ENCODE measurements around the gene STXBP4. TPM values are rescaled to one million over a fixed set of nuclear protein-coding genes. Genes with fewer than 3 reads are reported as not detected.

The STXBP4 gene
- 12.0 TPM for total RNA-seq
- long read RNA-seq, partial matches to known transcripts, result 1 of 2 reads
- long read RNA-seq, other reads (novel, unspliced or antisense), result 1 of 2 reads

GRCh38 chr17:54968262-54968987 lies at the start of gene STXBP4, which contains the start of gene COX11:
Gene STXBP4 (plus strand): TSS chr17:54968765. CDS start chr17:54986220, 17,455 bp downstream.
Gene COX11 (minus strand): TSS chr17:54968654. CDS start chr17:54968646, 8 bp downstream.
- DNase-seq, result peak; percentile 97

DNA sequence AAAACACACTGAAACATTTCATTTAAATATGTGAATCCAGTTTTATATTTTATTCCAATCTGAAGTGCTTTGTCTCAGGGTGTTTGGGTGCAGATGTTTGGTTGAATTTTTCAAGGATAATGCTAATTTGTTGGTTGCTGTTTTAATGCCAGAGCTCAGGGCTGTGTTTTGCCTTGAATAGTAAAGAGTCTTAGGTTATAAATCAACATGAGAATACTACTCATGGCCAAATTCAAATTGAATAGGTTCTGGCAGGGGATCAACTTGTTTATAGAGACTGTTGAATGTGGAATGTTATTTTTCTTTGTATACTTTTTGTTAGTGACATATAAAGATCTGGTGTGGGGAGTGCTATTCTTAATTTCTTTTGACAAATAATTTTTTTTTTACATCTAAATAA lies 49.1 kb upstream of the STXBP4 start:
- DNase-seq (no peak), ATAC-seq (no peak)
- peaks cover 32% of the 10 kb centered on the region for H3K36me3 ChIP-seq
- no peaks in the 10 kb centered on the region for H3K27me3 ChIP-seq
- H3K27ac ChIP-seq, result no peak overlapping the region
- TF ChIP-seq, protein P1, sequence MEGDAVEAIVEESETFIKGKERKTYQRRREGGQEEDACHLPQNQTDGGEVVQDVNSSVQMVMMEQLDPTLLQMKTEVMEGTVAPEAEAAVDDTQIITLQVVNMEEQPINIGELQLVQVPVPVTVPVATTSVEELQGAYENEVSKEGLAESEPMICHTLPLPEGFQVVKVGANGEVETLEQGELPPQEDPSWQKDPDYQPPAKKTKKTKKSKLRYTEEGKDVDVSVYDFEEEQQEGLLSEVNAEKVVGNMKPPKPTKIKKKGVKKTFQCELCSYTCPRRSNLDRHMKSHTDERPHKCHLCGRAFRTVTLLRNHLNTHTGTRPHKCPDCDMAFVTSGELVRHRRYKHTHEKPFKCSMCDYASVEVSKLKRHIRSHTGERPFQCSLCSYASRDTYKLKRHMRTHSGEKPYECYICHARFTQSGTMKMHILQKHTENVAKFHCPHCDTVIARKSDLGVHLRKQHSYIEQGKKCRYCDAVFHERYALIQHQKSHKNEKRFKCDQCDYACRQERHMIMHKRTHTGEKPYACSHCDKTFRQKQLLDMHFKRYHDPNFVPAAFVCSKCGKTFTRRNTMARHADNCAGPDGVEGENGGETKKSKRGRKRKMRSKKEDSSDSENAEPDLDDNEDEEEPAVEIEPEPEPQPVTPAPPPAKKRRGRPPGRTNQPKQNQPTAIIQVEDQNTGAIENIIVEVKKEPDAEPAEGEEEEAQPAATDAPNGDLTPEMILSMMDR (IDR thresholded peaks at IDR 0.05), result no peak
- no peaks in the 10 kb centered on the region for H3K4me1 ChIP-seq
- intact Hi-C loops (cut with DNase I), result no loop called here
- H3K9me3 ChIP-seq, result no peaks in the 10 kb centered on the region
- H3K4me3 ChIP-seq, result no peak overlapping the region

More at GRCh38 chr17:54968262-54968987, at the start of gene STXBP4, which contains the start of gene COX11:
- Histone ChIP-seq H3K36me3 (peaks cover 12% of the 10 kb centered on the region), H3K9me3 (no peaks in the 10 kb centered on the region), H3K27me3 (no peaks in the 10 kb centered on the region), H3K27ac (peak within 1 kb of the TSS; percentile 84), H3K4me3 (peak within 1 kb of the TSS; percentile 92), H3K4me1 (peaks cover 26% of the 10 kb centered on the region)
- ATAC-seq, result peak; percentile 97
- intact Hi-C loops (cut with DNase I), result no loop called here
- TF ChIP-seq, protein P1 (IDR thresholded peaks at IDR 0.05), result peak; percentile 48

DNA sequence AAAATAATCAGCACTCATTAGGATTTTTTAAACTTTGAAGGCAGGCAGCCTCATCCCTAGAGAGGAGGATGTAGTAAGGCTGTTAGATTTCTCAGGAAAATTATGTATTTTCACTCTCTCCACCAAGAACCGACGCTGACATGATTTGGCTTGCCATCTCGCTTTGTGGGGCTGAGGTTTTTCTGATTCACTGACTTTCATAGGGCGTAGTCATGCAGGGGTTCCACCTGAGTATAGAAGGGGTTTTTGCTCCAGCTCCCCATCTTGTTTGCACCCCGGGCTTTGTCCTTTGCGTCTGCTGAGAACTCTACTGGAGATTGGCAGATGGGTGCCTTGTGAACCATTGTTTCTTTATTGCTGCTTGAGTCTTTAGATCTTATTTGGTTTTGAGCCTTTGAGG lies 47.7 kb upstream of the STXBP4 start:
- ATAC-seq, result no peak
- Histone ChIP-seq H3K27me3 (no peaks in the 10 kb centered on the region), H3K4me3 (no peak overlapping the region), H3K4me1 (no peaks in the 10 kb centered on the region), H3K27ac (no peak overlapping the region), H3K9me3 (no peaks in the 10 kb centered on the region), H3K36me3 (peaks cover 19% of the 10 kb centered on the region)
- TF ChIP-seq, protein P1 (IDR thresholded peaks at IDR 0.05), result no peak
- intact Hi-C loops (cut with DNase I), result no loop called here
- no peak for DNase-seq

GRCh38 chr17:54924405-54924804 lies 44.2 kb upstream of the STXBP4 start:
- TF ChIP-seq, protein P1 (IDR thresholded peaks at IDR 0.05), result no peak
- DNase-seq (no peak), ATAC-seq (no peak)
- Histone ChIP-seq H3K27ac (no peak overlapping the region), H3K36me3 (no peaks in the 10 kb centered on the region), H3K4me1 (no peaks in the 10 kb centered on the region), H3K4me3 (no peak overlapping the region), H3K9me3 (no peaks in the 10 kb centered on the region), H3K27me3 (no peaks in the 10 kb centered on the region)
- intact Hi-C loops (cut with DNase I), result no loop called here

- Histone ChIP-seq H3K4me3 (no peak overlapping the region), H3K36me3 (peaks cover 11% of the 10 kb centered on the region), H3K4me1 (no peaks in the 10 kb centered on the region), H3K27ac (no peak overlapping the region), H3K9me3 (no peaks in the 10 kb centered on the region), H3K27me3 (no peaks in the 10 kb centered on the region)
- no peak for ATAC-seq
- TF ChIP-seq, protein P1 (IDR thresholded peaks at IDR 0.05), result no peak
- DNase-seq, result no peak
- intact Hi-C loops (cut with DNase I), result no loop called here
Observed at GRCh38 chr17:54927525-54927924, 41.0 kb upstream of the STXBP4 start.

Measured in upper lobe of right lung (tissue), 1 donor.